Stimulated activated naive CD8-positive, alpha-beta T cell treated with anti-CD3 and anti-CD28 coated beads, Interleukin-15, Interleukin-2, amounts not matched to agents 100 ng/mL and 50 ng/mL, for 24 hours (primary cell): ENCODE data around the gene TMEM107.

Experiments used
- H3K27ac Mint-ChIP-seq: one replicate; pipeline ENCODE4 v1.8.0; 2021; ENCODE audit warnings: mild to moderate bottlenecking, mixed read lengths
- H3K27me3 Mint-ChIP-seq: one replicate; pipeline ENCODE4 v1.8.0; 2021; ENCODE audit warnings: mixed read lengths
- H3K36me3 Mint-ChIP-seq: one replicate; pipeline ENCODE4 v1.8.0; 2021; ENCODE audit warnings: low read depth, mixed read lengths
- H3K4me1 Mint-ChIP-seq: one replicate; pipeline ENCODE4 v1.8.0; 2021; ENCODE audit warnings: low read depth, mixed read lengths
- H3K4me3 Mint-ChIP-seq: one replicate; pipeline ENCODE4 v1.8.0; 2021; ENCODE audit warnings: mild to moderate bottlenecking, mixed read lengths
- H3K9me3 Mint-ChIP-seq: one replicate; pipeline ENCODE4 v1.8.0; 2021; ENCODE audit warnings: mixed read lengths

Gene TMEM107

DNA sequence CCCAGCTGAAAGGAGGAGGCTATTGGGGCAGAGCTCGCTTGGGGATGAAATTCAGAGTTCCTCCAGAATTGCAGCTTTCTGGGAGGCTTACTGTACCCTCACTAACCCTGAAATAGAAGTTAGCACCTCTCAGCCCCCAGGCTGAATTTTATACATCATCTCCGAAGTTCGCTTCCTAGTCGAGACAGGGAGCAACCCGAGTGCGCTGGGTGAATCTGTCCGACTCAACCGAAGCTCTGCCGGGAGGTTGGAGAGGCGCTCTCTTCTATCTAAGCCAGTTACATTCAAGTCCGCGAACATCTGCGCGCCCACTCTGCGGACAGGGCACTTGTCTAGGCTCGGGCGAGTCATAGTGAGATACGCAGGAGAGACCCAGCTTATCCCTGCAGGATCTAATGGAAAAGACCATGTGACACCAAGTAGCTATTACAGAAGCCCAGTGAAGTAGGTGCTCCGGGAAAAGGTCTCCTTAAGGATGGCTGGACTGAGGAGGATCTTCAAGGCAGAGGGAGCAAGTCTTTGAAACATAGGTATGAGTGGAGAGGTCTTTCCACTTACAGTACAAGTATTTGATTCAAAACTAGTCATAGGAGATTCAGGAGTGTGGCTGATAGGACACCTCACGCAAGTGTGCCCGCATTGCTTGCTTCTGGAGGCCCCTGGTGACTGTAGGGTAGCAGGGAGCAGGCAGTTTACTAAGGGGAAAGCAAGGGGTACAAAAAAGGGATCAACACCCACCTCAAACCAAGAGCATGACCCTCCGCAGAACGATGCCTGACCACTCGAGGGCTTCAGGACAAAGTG lies 51.6 kb downstream of the TMEM107 start:
- Mint-ChIP-seq H3K9me3 (no peaks in the 10 kb centered on the region), H3K27me3 (peaks cover 42% of the 10 kb centered on the region), H3K4me1 (peaks cover 66% of the 10 kb centered on the region), H3K36me3 (peaks cover 12% of the 10 kb centered on the region), H3K4me3 (peak overlapping the region; percentile 91), H3K27ac (peak overlapping the region; percentile 97)

DNA sequence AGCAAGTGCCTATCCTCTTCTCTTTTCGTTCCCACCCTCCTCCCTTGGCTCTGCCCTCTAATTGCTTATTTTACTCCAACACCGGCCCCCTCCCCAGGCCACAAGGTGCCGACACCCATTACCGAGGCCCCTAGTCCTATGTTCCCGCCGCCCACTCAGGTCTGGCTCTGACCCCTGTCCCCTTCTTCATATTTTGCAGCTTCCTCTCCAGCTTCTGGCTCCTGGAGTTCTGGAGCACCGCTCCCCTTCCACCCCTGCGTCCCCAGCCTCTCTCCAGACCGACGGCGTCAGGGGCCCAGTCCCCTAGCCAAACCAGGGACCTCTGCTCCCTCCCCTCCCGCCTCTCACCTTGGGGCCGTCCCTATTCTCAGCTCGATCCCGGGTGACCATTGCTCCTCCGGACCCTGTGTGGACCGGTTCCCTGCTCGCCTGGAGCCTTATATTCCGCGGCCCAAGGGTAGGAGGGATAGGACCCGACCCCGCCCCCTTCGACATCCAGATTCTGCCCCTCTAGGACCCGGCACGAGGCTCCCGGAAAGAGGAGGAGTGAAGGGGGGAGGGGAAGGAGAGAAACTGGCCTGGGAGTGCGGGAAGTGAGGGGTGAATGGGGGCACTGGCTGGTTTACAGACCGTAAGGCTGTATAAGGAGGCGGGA lies 52.4 kb downstream of the TMEM107 start, which contains the start of gene HES7:
TSS of gene HES7 (minus strand) at position 412 of the 655 bp plus-strand sequence. CDS start at position 390, 22 bp downstream.
- Mint-ChIP-seq H3K4me3 (peak within 1 kb of the TSS; percentile 91), H3K4me1 (peaks cover 72% of the 10 kb centered on the region), H3K36me3 (peaks cover 15% of the 10 kb centered on the region), H3K9me3 (no peaks in the 10 kb centered on the region), H3K27ac (peak within 1 kb of the TSS; percentile 97), H3K27me3 (peaks cover 44% of the 10 kb centered on the region)

DNA sequence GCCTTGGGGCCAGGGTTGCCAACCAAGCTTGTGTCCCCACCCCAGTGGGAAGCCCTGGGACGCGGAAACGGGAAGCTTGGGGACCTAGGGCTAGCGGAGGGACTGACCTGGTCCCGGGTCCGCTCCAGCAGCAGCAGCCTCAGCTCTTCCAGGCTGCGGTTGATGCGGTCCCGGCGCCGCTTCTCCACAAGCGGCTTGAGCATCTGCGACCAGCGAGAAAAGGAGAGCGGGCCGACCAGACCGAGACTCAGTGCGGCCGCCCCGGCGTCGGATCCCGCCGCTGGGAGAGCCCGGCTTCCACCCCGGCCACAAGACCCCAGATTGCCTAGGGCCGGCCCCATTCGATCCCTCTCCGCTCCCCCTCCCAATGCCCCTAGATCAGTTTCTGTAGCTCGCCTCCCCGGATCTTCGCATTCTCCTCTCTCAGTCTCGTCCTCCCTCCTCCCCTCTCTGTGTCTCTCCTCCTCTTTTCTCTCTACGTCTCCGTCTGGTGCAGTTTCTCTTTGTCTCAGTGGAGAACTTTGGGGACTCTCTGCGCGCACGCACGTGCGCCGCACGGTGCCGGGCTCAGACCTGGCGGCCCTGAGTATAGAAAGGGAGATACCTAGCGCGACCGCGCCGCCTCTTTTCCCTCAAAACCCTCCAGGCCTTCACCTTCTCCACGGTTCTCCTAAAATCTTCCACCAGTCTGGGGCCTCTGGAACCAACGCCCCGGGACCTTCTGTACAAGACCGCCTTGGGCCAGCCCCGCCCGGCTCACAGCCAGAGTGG lies 53.1 kb downstream of the TMEM107 start:
- Mint-ChIP-seq H3K27ac (peak overlapping the region; percentile 59), H3K4me1 (peaks cover 79% of the 10 kb centered on the region), H3K36me3 (peaks cover 16% of the 10 kb centered on the region), H3K4me3 (peak overlapping the region; percentile 91), H3K9me3 (no peaks in the 10 kb centered on the region), H3K27me3 (peaks cover 47% of the 10 kb centered on the region)
